Kidney glomerular epithelial cell (primary cell): ENCODE data around the gene TSHZ2.

Experiments used
- DNase-seq: peaks from one replicate; lab custom pipeline; 2025; lab: John Stamatoyannopoulos, UW

The TSHZ2 gene

GRCh38 chr20:52972190-52972937 is at the start of gene TSHZ2:
Gene TSHZ2, plus strand, starts transcription at chr20:52972358. Its CDS starts 936 bp downstream, at chr20:52973294.
- DNase-seq, result peak; percentile 75

GRCh38 chr20:52922436-52922835 is 49.7 kb upstream of the TSHZ2 start:
- no peak for DNase-seq

GRCh38 chr20:52923123-52923937 is 48.8 kb upstream of the TSHZ2 start:
- peak; percentile 95 for DNase-seq

- DNase-seq, result no peak
These were observed 47.5 kb upstream of the TSHZ2 start for GRCh38 chr20:52924411-52925271.

GRCh38 chr20:52926505-52926904 is 45.7 kb upstream of the TSHZ2 start:
- peak; percentile 7 for DNase-seq

- DNase-seq, result no peak
These were observed 38.3 kb upstream of the TSHZ2 start for GRCh38 chr20:52933867-52934266.

- DNase-seq, result no peak
These were observed 35.5 kb upstream of the TSHZ2 start for GRCh38 chr20:52936351-52937340.

GRCh38 chr20:52937591-52938100 is 34.5 kb upstream of the TSHZ2 start:
- peak; percentile 26 for DNase-seq

- DNase-seq, result no peak
These were observed 33.0 kb upstream of the TSHZ2 start for GRCh38 chr20:52939141-52939540.

GRCh38 chr20:52941808-52942207 is 30.4 kb upstream of the TSHZ2 start:
- no peak for DNase-seq

GRCh38 chr20:52943185-52943841 is 28.8 kb upstream of the TSHZ2 start:
- DNase-seq, result peak; percentile 29

- DNase-seq, result no peak
These were observed 26.9 kb upstream of the TSHZ2 start for GRCh38 chr20:52945268-52945667.

GRCh38 chr20:52945862-52946522 is 26.2 kb upstream of the TSHZ2 start:
- DNase-seq, result peak; percentile 63

- no peak for DNase-seq
These were observed 23.7 kb upstream of the TSHZ2 start for GRCh38 chr20:52948491-52948890.

- DNase-seq, result no peak
These were observed 19.1 kb upstream of the TSHZ2 start for GRCh38 chr20:52953020-52953419.

- no peak for DNase-seq
These were observed 17.3 kb upstream of the TSHZ2 start for GRCh38 chr20:52954849-52955248.

GRCh38 chr20:52958211-52958610 is 13.9 kb upstream of the TSHZ2 start:
- DNase-seq, result no peak

- DNase-seq, result no peak
These were observed 13.0 kb upstream of the TSHZ2 start for GRCh38 chr20:52959125-52959524.

- DNase-seq, result no peak
These were observed 10.0 kb upstream of the TSHZ2 start for GRCh38 chr20:52962183-52962582.

- DNase-seq, result no peak
These were observed 9.0 kb upstream of the TSHZ2 start for GRCh38 chr20:52963131-52963530.
